ENCODE results near the gene TANK. TPM values are rescaled to one million over a fixed set of nuclear protein-coding genes. Genes with fewer than 3 reads are reported as not detected.

TANK gene
- total and polyA plus RNA-seq, 2 donors (not counting 3 experiments of a cell fraction or from before 2014, with no cell fraction given) = 33.3 to 83.2 TPM

- dilution Hi-C loops (cut with MboI; ENCODE audit: extremely low pct_ligation_motif_present, low sequenced_read_pairs) (no loop called here), intact Hi-C loops (cut with micrococcal nuclease) (no loop called here)
- ChIA-PET CTCF (interaction anchor here (6.4 kb wide), 1 partner anchor 12 kb away, joined by 44 read pairs; no protein-coding TSS in a partner anchor), POLR2A (no interaction called here)
- Histone ChIP-seq H3K9me3 (replicated peaks; ENCODE audit: control insufficient read depth, insufficient read depth, low read length) (no peaks in the 10 kb centered on the region), H3K27ac (ENCODE audit: insufficient read depth, low read depth, low read length) (no peak overlapping the region), H3K4me2 (ENCODE audit: insufficient read depth, low read length) (no peak overlapping the region), H3K9ac (replicated peaks; ENCODE audit: extremely low read depth, insufficient read depth, low read length) (no peak overlapping the region), H3K4me3 (replicated peaks in 1 of 3; ENCODE audit: insufficient read depth in 1 of 3, low read depth in 1 of 3, low read length in 3 of 3) (no peak overlapping the region), H4K20me1 (replicated peaks; ENCODE audit: control insufficient read depth, extremely low read depth, insufficient read depth, low read length) (no peaks in the 10 kb centered on the region), H2AFZ (ENCODE audit: low read depth, low read length) (no peak overlapping the region), H3K36me3 (ENCODE audit: control insufficient read depth in 2 of 2, extremely low read depth in 1 of 2, insufficient read depth in 2 of 2, low read length in 2 of 2) (peaks cover 2 to 9% of the 10 kb centered on the region in 2 experiments), H3K9me1 (replicated peaks; ENCODE audit: control insufficient read depth, extremely low read depth, insufficient read depth, low read length) (no peaks in the 10 kb centered on the region), H3K4me1 (ENCODE audit: control insufficient read depth, extremely low read depth, insufficient read depth, low read length) (peaks cover 12% of the 10 kb centered on the region), H3K27me3 (ENCODE audit: control insufficient read depth in 2 of 2, insufficient read depth in 2 of 2, low read length in 2 of 2) (no peaks in the 10 kb centered on the region), H3K79me2 (ENCODE audit: control insufficient read depth, insufficient read depth, low read length) (no peaks in the 10 kb centered on the region)
- DNase-seq (ENCODE audit: low read depth, low spot score) (no peak), FAIRE-seq (no peak)
- BruUV-seq (replicated peaks) = no TSS peak
- TF ChIP-seq POLR2A (IDR thresholded peaks at IDR 0.05; ENCODE audit: low read depth, low read length) (no peak), MAX (IDR thresholded peaks at IDR 0.05; ENCODE audit: insufficient read depth, insufficient read length) (no peak), MYC (IDR thresholded peaks at IDR 0.05; ENCODE audit: low read depth, low read length) (no peak), POLR2AphosphoS5 (IDR thresholded peaks at IDR 0.05; ENCODE audit: insufficient read depth, low read depth, low read length) (no peak), GATA2 (IDR thresholded peaks at IDR 0.05; ENCODE audit: insufficient read depth, insufficient read length, low read depth, low read length) (no peak)
Measured at GRCh38 chr2:161234627-161235026, 74.4 kb downstream of the TANK start.

- Histone ChIP-seq H3K27ac (ENCODE audit: insufficient read depth, low read depth, low read length) (no peak overlapping the region), H4K20me1 (replicated peaks; ENCODE audit: control insufficient read depth, extremely low read depth, insufficient read depth, low read length) (no peaks in the 10 kb centered on the region), H3K79me2 (ENCODE audit: control insufficient read depth, insufficient read depth, low read length) (no peaks in the 10 kb centered on the region), H3K4me3 (replicated peaks in 1 of 3; ENCODE audit: insufficient read depth in 1 of 3, low read depth in 1 of 3, low read length in 3 of 3) (peak overlapping the region; percentile 20 to 59 (median 49)), H2AFZ (ENCODE audit: low read depth, low read length) (peak overlapping the region; percentile 5), H3K9me3 (replicated peaks; ENCODE audit: control insufficient read depth, insufficient read depth, low read length) (no peaks in the 10 kb centered on the region), H3K9me1 (replicated peaks; ENCODE audit: control insufficient read depth, extremely low read depth, insufficient read depth, low read length) (no peaks in the 10 kb centered on the region), H3K36me3 (ENCODE audit: control insufficient read depth in 2 of 2, extremely low read depth in 1 of 2, insufficient read depth in 2 of 2, low read length in 2 of 2) (peaks cover 0 to 2% of the 10 kb centered on the region in 2 experiments), H3K4me2 (ENCODE audit: insufficient read depth, low read length) (peak overlapping the region; percentile 85), H3K27me3 (ENCODE audit: control insufficient read depth in 2 of 2, insufficient read depth in 2 of 2, low read length in 2 of 2) (no peaks in the 10 kb centered on the region), H3K9ac (replicated peaks; ENCODE audit: extremely low read depth, insufficient read depth, low read length) (peak overlapping the region; percentile 52), H3K4me1 (ENCODE audit: control insufficient read depth, extremely low read depth, insufficient read depth, low read length) (peaks cover 12% of the 10 kb centered on the region)
- CTCF ChIA-PET = interaction anchor here (0.7 to 1.6 kb wide), 7 partner anchors 10 to 174 kb away, joined by 3 to 13 read pairs (median 4); no protein-coding TSS in a partner anchor
- POLR2A ChIA-PET = interaction anchor here (0.6 kb wide), 1 partner anchor 140 kb away, joined by 3 read pairs; no protein-coding TSS in a partner anchor
- intact Hi-C loops (cut with micrococcal nuclease) (loop anchor here (1.0 kb wide), 1 partner anchor 36 kb away; no protein-coding TSS in a partner anchor), dilution Hi-C loops (cut with MboI; ENCODE audit: extremely low pct_ligation_motif_present, low sequenced_read_pairs) (no loop called here)
- peak; percentile 53 for DNase-seq (ENCODE audit: low read depth, low spot score)
- FAIRE-seq = peak; percentile 8
- no TSS peak for BruUV-seq (replicated peaks)
- TF ChIP-seq EZH2 (IDR thresholded peaks at IDR 0.05; ENCODE audit: borderline replicate concordance, low read depth, low read length, severe bottlenecking) = no peak
- peak; percentile 7 for TF ChIP-seq POLR2A (IDR thresholded peaks at IDR 0.05; ENCODE audit: low read depth, low read length)
- peak; percentile 18 for TF ChIP-seq POLR2AphosphoS5 (IDR thresholded peaks at IDR 0.05; ENCODE audit: insufficient read depth, low read depth, low read length)
Measured at GRCh38 chr2:161237392-161238264, 77.4 kb downstream of the TANK start.
